ENCODE data around the gene EML2. TPM values are rescaled to one million over a fixed set of nuclear protein-coding genes. Genes with fewer than 3 reads are reported as not detected.

Gene EML2
- total and polyA plus RNA-seq, 2 of the 8 experiments (the other 6 are each of a cell fraction or from before 2014, with no cell fraction given) = 28.8 to 29.4 TPM

DNA sequence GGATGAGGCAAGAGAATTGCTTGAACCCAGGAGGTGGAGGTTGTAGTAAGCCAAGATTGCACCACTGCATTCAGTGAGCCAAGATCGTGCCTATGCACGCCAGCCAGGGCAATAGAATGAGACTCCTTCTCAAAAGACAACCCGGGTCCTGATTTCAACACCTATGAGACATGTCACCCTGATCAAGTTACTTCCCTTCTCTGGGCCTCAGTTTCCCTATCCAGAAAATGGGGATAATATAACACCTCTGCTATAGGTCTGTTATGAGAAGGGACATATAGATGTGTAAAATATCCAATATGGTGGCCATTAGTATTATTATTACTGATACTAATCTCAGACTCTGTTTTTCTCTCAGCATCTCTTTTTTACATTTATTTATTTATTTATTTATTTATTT, 15.9 kb upstream of the EML2 start:
- Histone ChIP-seq H3K36me3 (ENCODE audit: control insufficient read depth in 2 of 4, insufficient read depth in 4 of 4, low read length in 3 of 4) (no peaks in the 10 kb centered on the region), H3K4me1 (replicated peaks in 1 of 4; ENCODE audit: control insufficient read depth in 3 of 4, insufficient read depth in 4 of 4, low read length in 3 of 4) (peaks cover 0 to 4% (median 1%) of the 10 kb centered on the region in 4 experiments; a peak in 3 of 7 replicates), H2AK5ac (ENCODE audit: low read depth, low read length) (no peak overlapping the region), H3K79me1 (ENCODE audit: low read depth, low read length) (no peaks in the 10 kb centered on the region), H3K18ac (ENCODE audit: extremely low read depth, low read length) (no peak overlapping the region), H4K5ac (ENCODE audit: insufficient read length, low read depth, low read length) (no peak overlapping the region), H2BK120ac (replicated peaks; ENCODE audit: low read depth, low read length) (no peak overlapping the region), H3K14ac (ENCODE audit: insufficient read length) (no peak overlapping the region), H3K23me2 (ENCODE audit: low read depth, low read length) (no peaks in the 10 kb centered on the region), H2BK5ac (ENCODE audit: low read depth, low read length) (no peak overlapping the region), H4K91ac (replicated peaks; ENCODE audit: insufficient read length, low read length) (no peak overlapping the region), H2BK20ac (ENCODE audit: low read length) (no peak overlapping the region), H3K23ac (ENCODE audit: insufficient read length) (no peak overlapping the region), H2AFZ (ENCODE audit: low read length) (no peak overlapping the region), H3K4me3 (ENCODE audit: extremely low read depth in 1 of 4, insufficient read depth in 2 of 4, low read depth in 3 of 4, low read length in 4 of 4) (no peak overlapping the region), H3K56ac (replicated peaks; ENCODE audit: insufficient read length, low read depth, low read length) (no peak overlapping the region), H3K9me3 (ENCODE audit: insufficient read depth in 2 of 2, low read depth in 1 of 2, low read length in 1 of 2) (no peaks in the 10 kb centered on the region), H2BK12ac (ENCODE audit: low read depth, low read length) (no peak overlapping the region), H3K27ac (ENCODE audit: low read depth, low read length) (no peak overlapping the region), H4K20me1 (replicated peaks in 1 of 2; ENCODE audit: control insufficient read depth in 1 of 2, insufficient read depth in 2 of 2, low read length in 2 of 2) (no peaks in the 10 kb centered on the region), H3K9ac (replicated peaks in 1 of 4; ENCODE audit: extremely low read depth in 1 of 4, low read depth in 3 of 4, low read length in 3 of 4) (no peak overlapping the region), H3K79me2 (ENCODE audit: control insufficient read depth in 1 of 2, insufficient read depth in 2 of 2, low read length in 2 of 2) (no peaks in the 10 kb centered on the region), H3K27me3 (replicated peaks in 1 of 4; ENCODE audit: control insufficient read depth in 3 of 4, extremely low read depth in 1 of 4, insufficient read depth in 3 of 4, low read length in 3 of 4) (no peaks in the 10 kb centered on the region), H2BK15ac (ENCODE audit: low read length) (no peak overlapping the region), H4K8ac (ENCODE audit: extremely low read depth, insufficient read depth, low read length) (no peak overlapping the region), H3K4me2 (ENCODE audit: insufficient read depth in 1 of 2, low read depth in 2 of 2, low read length in 2 of 2) (no peak overlapping the region), H3K4ac (replicated peaks; ENCODE audit: insufficient read length, low read depth, low read length) (no peak overlapping the region)
- WGBS, 2 experiments (ENCODE audit: extremely low coverage in 1 of 2, insufficient coverage in 1 of 2, insufficient read length in 1 of 2, insufficient replicate concordance in 2 of 2, low coverage in 1 of 2, low lambda C conversion rate in 2 of 2, missing lambda C conversion rate in 1 of 2) = 86% methylated on average over 3 of the region's 3 CpGs; no CpG with 5 or more reads in 1 of the 2 experiments
- DNase-seq (ENCODE audit: low read depth in 1 of 2, low spot score in 2 of 2) = no peak
- CTCF ChIA-PET (ENCODE audit: partially characterized antibody) = no interaction called here
- TF ChIP-seq FOSL1 (IDR thresholded peaks at IDR 0.05; ENCODE audit: insufficient read depth, low read depth, low read length) = no peak
- no peak for TF ChIP-seq JUN (IDR thresholded peaks at IDR 0.05; ENCODE audit: low read depth, low read length)
- TF ChIP-seq RNF2 (IDR thresholded peaks at IDR 0.05; ENCODE audit: borderline replicate concordance, low read depth, low read length, missing control alignments, poor library complexity, severe bottlenecking) = no peak
- TF ChIP-seq CTBP2 (IDR thresholded peaks at IDR 0.05; ENCODE audit: borderline replicate concordance, insufficient read depth, insufficient read length, low read length) = no peak
- no peak for TF ChIP-seq ASH2L (IDR thresholded peaks at IDR 0.05; ENCODE audit: low read length)
- POLR2A ChIA-PET (ENCODE audit: partially characterized antibody) = no interaction called here
- FAIRE-seq = no peak

Measured in H1 (cell line).